Parathyroid adenoma (tissue), 2 donors: ENCODE measurements around the gene PPARGC1A.

Experiments
- H2AFZ ChIP-seq: fragments of 300-600 bp; sonication (generic); one replicate; pipeline ENCODE4 v1.7.0; 2017; ENCODE audit warnings: antibody characterized with exemption, mild to moderate bottlenecking
- H3K27ac ChIP-seq: fragments of 300-600 bp; sonication (generic); one replicate; pipeline ENCODE4 v1.7.0; 2017
- H3K27me3 ChIP-seq: fragments of 300-600 bp; sonication (generic); one replicate; pipeline ENCODE4 v1.7.0; 2017; ENCODE audit warnings: low read length; ENCODE audit not compliant: control insufficient read depth, insufficient read depth
- H3K36me3 ChIP-seq: fragments of 300-600 bp; sonication (generic); one replicate; pipeline ENCODE4 v1.7.0; 2017; ENCODE audit warnings: low read length; ENCODE audit not compliant: control insufficient read depth, insufficient read depth
- H3K4me1 ChIP-seq: fragments of 300-600 bp; sonication (generic); one replicate; pipeline ENCODE4 v1.7.0; 2017; ENCODE audit warnings: control low read depth
- H3K4me2 ChIP-seq: fragments of 300-600 bp; sonication (generic); one replicate; pipeline ENCODE4 v1.7.0; 2017; ENCODE audit warnings: low read length
- H3K4me3 ChIP-seq: fragments of 300-600 bp; sonication (generic); one replicate; pipeline ENCODE4 v1.7.0; 2017; ENCODE audit warnings: low read depth, low read length
- H3K79me2 ChIP-seq: fragments of 300-600 bp; sonication (generic); one replicate; pipeline ENCODE4 v1.7.0; 2017; ENCODE audit warnings: control low read depth
- H3K9ac ChIP-seq: fragments of 300-600 bp; sonication (generic); one replicate; pipeline ENCODE4 v1.7.0; 2017; ENCODE audit warnings: mild to moderate bottlenecking
- H3K9me3 ChIP-seq: fragments of 300-600 bp; sonication (generic); one replicate; pipeline ENCODE4 v1.7.0; 2017; ENCODE audit warnings: low read length; ENCODE audit not compliant: control insufficient read depth
- TF ChIP-seq, protein P1 (sequence below): fragments of 300-600 bp; sonication (generic); IDR thresholded peaks from one replicate; pipeline ENCODE4 v1.7.0; 2017; ENCODE audit warnings: antibody characterized with exemption, mild to moderate bottlenecking
- donor health status: primary hyperparathyroidism.

The PPARGC1A gene

GRCh38 chr4:23811161-23811560, 78.7 kb downstream of the PPARGC1A start:
- Histone ChIP-seq H3K36me3 (no peaks in the 10 kb centered on the region), H3K4me1 (peaks cover 28% of the 10 kb centered on the region), H3K27ac (peak overlapping the region; percentile 8), H3K79me2 (no peaks in the 10 kb centered on the region), H2AFZ (no peak overlapping the region), H3K9ac (no peak overlapping the region), H3K4me3 (no peak overlapping the region), H3K4me2 (peak overlapping the region; percentile 48), H3K27me3 (no peaks in the 10 kb centered on the region), H3K9me3 (no peaks in the 10 kb centered on the region)
- TF ChIP-seq, protein P1, sequence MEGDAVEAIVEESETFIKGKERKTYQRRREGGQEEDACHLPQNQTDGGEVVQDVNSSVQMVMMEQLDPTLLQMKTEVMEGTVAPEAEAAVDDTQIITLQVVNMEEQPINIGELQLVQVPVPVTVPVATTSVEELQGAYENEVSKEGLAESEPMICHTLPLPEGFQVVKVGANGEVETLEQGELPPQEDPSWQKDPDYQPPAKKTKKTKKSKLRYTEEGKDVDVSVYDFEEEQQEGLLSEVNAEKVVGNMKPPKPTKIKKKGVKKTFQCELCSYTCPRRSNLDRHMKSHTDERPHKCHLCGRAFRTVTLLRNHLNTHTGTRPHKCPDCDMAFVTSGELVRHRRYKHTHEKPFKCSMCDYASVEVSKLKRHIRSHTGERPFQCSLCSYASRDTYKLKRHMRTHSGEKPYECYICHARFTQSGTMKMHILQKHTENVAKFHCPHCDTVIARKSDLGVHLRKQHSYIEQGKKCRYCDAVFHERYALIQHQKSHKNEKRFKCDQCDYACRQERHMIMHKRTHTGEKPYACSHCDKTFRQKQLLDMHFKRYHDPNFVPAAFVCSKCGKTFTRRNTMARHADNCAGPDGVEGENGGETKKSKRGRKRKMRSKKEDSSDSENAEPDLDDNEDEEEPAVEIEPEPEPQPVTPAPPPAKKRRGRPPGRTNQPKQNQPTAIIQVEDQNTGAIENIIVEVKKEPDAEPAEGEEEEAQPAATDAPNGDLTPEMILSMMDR, result no peak

DNA sequence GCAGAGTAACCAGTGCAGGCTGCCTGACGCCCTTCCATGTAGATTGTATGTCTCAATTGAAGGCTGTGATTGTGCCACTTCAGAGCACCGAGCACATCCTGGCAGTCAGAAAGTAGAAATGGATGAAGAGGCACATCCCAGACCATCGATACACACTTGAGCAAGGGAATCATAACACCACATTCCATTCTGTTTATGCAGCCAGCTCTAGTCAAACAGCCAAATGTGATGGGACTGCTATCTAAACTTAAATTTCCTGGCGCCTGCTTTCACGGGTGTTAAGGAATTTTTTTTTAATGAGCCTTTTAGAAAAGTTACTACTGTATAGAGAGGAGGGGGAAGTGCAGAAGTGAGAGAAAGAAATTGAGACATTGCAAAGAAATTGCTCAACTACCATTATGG, 84.4 kb downstream of the PPARGC1A start:
- Histone ChIP-seq H3K4me2 (no peak overlapping the region), H3K4me1 (no peaks in the 10 kb centered on the region), H3K27me3 (no peaks in the 10 kb centered on the region), H3K9me3 (no peaks in the 10 kb centered on the region), H3K27ac (peak overlapping the region; percentile 36), H3K4me3 (no peak overlapping the region), H3K36me3 (no peaks in the 10 kb centered on the region), H3K9ac (no peak overlapping the region), H2AFZ (no peak overlapping the region), H3K79me2 (no peaks in the 10 kb centered on the region)
- TF ChIP-seq, protein P1, result no peak

- Histone ChIP-seq H3K9me3 (no peaks in the 10 kb centered on the region), H3K27ac (peak overlapping the region; percentile 29), H3K79me2 (no peaks in the 10 kb centered on the region), H3K27me3 (no peaks in the 10 kb centered on the region), H3K36me3 (no peaks in the 10 kb centered on the region), H3K4me2 (no peak overlapping the region), H3K4me3 (no peak overlapping the region), H3K4me1 (no peaks in the 10 kb centered on the region), H3K9ac (no peak overlapping the region), H2AFZ (no peak overlapping the region)
- TF ChIP-seq, protein P1, result no peak
Observed at GRCh38 chr4:23789762-23790161, 100.1 kb downstream of the PPARGC1A start.

GRCh38 chr4:23788460-23788859, 101.4 kb downstream of the PPARGC1A start:
- H3K4me1 ChIP-seq, result no peaks in the 10 kb centered on the region
- TF ChIP-seq, protein P1, result no peak
- H2AFZ ChIP-seq, result no peak overlapping the region
- no peaks in the 10 kb centered on the region for H3K27me3 ChIP-seq
- H3K36me3 ChIP-seq, result no peaks in the 10 kb centered on the region
- no peak overlapping the region for H3K9ac ChIP-seq
- no peak overlapping the region for H3K27ac ChIP-seq
- no peaks in the 10 kb centered on the region for H3K79me2 ChIP-seq
- no peak overlapping the region for H3K4me2 ChIP-seq
- H3K4me3 ChIP-seq, result no peak overlapping the region
- no peaks in the 10 kb centered on the region for H3K9me3 ChIP-seq

DNA sequence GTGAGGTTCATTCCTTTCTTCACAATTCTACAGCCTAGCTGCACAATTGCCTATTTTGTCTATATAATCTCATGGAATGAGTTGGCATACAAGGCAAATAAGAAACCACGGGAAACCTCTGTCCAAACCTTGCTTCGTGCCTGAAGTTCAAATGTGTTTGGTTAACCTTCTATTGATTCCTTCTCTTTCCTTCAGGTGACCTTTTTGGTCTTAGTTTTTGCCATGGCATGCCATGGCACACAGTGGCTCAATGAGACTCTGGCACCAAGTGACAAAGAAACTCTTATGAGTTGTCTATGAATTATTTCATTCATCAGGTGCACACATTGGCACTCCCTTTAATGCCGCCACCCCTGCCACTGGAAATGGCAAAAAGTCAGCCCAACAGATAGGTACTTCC, 101.8 kb downstream of the PPARGC1A start:
- Histone ChIP-seq H3K27ac (no peak overlapping the region), H3K4me3 (no peak overlapping the region), H3K36me3 (no peaks in the 10 kb centered on the region), H3K79me2 (no peaks in the 10 kb centered on the region), H3K4me2 (no peak overlapping the region), H3K9me3 (no peaks in the 10 kb centered on the region), H3K4me1 (peaks cover 3% of the 10 kb centered on the region), H3K27me3 (no peaks in the 10 kb centered on the region), H2AFZ (no peak overlapping the region), H3K9ac (no peak overlapping the region)
- TF ChIP-seq, protein P1, result no peak
